GM18870 (cell line): Measurements from ENCODE around the gene GADD45G.

ENCODE experiments used
- ATAC-seq: cut with Tn5 transposase; IDR thresholded peaks from one replicate; pipeline ENCODE4 v1.9.1; 2021; ENCODE audit warnings: moderate library complexity; ENCODE audit not compliant: unreplicated experiment

The GADD45G gene

DNA sequence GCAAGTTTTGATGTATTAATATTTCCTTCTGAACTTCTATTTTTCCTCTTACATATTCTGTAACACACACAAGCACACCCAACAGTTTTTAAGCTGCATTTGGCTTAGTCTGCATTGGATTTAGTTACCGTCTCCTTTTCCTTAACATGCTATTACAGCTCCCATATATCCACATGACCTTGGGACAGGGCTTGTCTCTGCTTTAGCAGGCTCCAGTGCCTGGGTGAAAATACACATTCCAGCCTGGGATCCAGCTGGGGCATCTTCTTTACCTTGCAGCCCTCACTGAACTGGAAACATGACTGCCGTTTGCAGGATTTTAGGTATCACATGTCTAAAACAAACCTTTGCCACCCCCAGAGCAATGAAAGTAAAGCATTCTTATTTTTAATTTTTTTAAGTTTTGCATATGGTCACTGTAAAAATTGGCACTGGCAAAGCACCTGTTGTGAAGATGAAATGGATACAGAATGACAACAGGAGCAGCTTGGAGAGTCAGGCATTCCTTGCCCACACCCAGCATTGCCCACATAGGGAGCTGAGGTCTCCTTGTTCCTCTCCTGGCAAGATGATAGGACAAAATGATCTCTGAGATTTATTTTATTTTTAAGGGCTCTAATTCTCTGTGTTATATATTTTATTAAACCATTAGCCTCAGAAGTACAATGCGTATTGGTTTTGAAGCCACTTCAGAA lies 4.0 kb downstream of the GADD45G start:
- ATAC-seq = no peak

- no peak for ATAC-seq
These were observed 4.7 kb downstream of the GADD45G start for GRCh38 chr9:89609426-89610006.

DNA sequence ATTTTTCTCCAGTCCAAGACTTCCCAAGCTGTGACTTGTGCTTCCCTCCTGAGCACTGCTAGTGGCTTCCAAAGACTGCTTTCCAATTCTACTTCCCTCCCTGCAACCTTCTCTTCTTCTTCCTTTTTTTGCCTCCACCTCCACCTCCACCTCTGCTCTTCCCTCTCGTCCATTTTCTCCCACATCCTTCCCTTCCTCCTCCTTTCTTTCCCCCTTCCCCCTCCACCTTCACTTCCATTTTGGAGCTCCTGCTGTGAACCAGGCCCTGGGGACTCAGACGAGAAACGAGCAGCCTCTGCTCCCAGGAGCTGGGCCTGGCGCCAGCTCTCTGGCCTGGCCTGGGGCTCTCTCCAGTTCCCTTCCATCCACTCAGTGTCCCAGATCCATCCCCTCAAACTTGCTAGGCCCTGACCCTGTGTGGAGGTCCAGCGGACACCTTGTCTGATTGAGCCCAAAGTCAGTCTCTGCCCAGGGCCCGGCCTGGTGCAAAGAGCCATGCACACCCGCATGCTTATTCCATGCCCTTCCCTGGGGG lies 5.6 kb downstream of the GADD45G start:
- ATAC-seq = no peak

- ATAC-seq = no peak
These were observed 6.6 kb downstream of the GADD45G start for GRCh38 chr9:89611425-89611824.

DNA sequence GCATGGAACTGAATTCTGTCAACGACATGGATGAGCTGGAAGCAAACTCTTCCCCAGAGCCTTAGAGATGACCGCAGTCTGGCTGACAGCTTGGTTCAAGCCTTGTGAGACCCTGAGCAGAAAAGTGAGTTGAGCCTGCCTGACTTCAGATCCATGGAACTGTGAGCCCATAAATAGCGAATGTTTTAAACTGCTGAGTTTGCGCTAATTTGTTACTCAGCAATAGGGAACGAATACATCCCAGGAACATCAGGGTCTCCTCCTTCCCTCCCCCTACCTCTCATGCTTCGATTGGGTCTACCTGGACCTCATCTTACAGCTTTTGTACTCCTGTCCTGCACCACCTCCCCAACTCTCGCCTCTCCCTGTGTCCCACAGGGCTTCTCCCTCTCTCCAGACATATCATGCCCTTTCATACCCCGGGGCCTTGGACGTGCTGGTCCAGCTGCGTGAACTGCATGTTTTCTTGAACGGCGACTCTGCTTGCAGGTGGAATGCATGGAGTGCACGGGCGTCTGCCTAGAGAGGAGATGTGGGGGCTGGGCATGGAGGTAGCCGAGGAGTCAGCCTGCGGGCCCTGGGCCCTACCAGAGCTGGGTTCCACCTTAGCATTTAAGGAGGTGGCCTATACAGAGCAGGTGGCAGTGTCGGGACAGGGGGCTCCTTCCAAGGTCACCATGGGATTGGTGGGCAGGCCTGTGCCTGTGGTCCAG lies 7.9 kb downstream of the GADD45G start:
- no peak for ATAC-seq

DNA sequence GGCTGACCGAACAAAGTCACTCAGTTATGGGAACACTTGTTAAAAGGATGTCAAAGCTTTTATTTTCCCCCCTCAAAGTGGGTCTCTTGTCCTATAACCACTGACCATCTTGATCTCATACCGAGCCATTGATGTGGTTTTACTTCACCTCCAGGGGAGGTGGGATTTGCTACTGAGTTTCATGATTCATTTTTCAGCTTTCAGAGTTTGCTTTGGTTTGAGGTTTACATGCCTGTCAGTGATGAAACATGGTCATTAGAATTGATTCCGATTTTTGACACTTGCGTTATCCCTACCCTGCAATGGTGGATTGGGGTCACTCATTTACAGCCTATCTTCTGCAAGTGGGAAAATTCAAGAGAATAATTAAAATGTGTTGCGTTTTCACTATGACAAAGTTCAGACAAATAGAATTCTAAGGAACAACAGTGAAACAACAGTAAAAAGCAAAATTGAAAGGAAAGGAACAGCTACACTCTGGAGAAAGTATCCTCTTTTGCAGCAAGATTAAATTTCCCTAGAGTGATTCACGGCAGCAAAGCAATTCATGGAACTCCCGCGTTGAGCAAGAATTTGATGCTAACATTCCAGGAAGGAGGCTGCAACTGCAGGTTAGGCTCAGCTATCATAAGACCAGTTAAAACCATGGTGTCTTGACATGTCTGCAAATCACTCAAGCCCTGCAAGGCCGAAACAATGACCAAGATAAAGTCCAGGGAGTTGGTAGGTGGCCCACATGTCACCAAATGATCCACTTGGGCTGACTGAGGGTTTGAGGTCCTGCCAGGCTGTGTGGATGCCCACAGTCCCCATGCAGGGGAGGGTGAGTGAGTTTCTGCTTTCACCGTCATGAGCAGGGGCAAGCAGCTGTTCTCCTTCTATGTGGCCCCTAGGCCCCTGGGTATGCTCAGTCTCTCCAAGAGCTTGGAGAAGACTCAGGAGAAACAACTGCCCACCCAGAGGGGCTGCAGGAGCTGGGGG lies 9.4 kb downstream of the GADD45G start:
- ATAC-seq = no peak

GRCh38 chr9:89615661-89616060 lies 10.8 kb downstream of the GADD45G start:
- no peak for ATAC-seq

DNA sequence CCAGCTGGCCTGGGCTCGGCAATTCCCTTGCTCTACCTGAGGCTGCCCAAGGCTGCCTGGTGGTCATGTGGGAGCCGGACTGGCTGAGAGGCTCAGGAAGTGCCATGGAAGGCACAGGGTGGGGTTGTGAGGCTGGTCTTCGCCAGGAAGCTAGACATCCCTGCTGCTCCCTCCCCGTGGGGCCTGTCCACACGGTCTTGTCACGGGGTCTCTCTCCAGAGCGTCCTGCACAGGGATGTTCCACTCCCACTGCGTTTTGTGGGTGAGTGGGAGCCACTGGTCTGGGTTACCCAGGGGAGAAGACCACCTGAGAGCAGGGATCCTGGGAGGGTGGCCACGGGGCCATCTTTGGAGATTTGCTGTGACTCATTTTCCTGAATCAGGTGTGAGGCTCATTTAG lies 11.6 kb downstream of the GADD45G start:
- no peak for ATAC-seq

DNA sequence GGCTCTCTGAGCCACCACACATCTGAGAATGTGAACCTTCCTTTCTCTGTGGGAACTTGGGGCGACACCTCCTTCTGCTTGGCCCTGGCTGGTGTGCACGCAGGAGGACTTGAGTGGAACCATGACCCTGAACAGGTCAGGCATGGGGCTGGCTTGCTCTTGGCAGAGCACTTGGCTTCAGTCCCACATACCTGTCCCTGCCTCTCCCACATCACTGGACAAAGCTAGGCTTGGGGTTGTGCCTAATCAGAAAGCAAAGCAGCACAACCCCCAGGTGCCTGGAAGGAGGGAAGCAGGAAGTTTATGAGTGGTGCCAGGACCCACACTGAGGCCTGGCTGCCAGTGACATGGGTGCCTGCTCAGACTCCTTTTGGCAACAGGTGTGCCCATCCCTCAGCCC lies 13.2 kb downstream of the GADD45G start:
- ATAC-seq = no peak

- ATAC-seq = no peak
These were observed 14.2 kb downstream of the GADD45G start for GRCh38 chr9:89619019-89619418.

- no peak for ATAC-seq
These were observed 14.8 kb downstream of the GADD45G start for GRCh38 chr9:89619424-89620138.

DNA sequence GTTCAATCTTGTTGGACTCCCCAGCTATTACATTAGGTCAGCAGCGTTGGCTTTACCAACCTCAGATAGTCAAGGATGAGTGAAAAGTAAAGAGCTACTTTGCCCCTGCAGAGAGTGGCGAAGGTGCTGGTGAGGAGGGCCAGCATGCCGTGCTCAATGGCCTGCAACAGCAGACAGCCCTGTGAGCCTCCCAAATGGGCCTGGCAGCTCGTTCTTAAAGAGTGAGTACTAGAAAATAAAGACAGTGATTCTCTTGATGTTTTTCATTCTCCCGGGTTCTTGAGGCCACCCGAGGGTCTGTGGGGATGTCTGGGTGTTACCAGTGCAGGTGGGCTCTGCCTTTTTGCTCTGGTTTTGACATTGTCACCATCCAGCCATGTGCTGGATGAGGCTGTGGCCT lies 16.2 kb downstream of the GADD45G start:
- ATAC-seq = no peak

DNA sequence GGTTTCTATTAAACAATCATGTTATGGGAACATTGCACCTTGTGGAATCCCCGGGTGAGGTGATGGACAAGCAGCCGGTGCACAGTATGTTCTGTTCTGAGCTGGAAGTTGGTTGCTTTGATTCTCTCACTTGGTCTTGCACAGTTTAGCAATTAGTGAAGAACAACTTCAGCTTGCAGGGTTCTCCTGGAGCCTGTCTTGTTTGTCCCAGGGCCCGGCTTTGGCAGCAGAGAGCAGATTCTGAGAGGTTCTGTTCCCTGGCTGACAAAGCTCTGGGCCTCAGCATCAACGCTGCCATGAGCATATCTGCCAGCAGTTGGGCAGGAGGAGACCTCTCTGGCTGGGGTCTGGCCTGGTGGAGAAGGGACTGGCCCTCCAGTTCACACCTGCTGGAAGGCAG lies 16.9 kb downstream of the GADD45G start:
- ATAC-seq = no peak

DNA sequence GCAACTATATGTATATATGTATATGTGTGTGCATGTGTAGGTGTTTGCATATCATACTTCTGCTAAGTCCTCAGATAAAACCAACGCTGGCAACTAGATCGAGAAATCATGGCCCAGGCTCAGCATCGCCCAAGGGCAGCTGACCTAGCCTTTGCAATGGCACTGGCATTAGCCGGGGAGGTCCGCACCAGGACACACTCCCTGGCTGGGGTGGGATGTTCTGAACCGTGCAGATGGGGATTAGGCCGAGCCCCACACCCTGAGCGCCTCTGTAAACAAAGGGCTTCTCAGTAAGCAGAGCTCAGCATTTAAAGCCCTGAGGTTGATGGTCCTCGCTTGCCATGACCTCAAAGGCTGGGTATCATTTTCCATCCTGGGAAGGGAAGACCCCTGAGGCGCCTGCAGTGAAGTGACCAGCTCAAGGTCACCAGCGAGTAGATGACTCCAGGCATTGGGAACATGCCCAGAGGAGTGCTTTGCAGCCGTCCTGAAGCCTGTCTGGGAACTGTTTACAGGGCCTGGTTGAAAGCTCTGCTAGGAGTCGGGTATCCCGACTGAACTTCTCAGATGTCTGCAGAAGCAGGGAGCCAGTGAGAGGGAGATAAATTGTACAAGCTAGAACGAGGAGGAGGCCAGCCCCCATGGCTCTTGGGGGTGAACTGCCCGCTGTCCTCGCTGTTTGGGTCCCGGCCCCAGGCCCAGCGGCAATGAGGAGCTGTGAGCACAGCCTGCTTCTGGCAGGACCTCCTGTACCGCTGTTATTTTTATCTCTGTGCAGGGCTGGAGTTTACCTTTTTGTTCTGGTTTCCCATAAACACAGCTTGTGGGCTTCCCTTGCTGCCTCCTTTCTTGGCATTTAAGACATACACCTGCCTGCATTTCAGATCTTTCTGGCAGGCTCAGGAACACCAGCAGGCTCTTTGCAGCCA lies 18.4 kb downstream of the GADD45G start:
- ATAC-seq = no peak

- no peak for ATAC-seq
These were observed 19.2 kb downstream of the GADD45G start for GRCh38 chr9:89623925-89624420.

DNA sequence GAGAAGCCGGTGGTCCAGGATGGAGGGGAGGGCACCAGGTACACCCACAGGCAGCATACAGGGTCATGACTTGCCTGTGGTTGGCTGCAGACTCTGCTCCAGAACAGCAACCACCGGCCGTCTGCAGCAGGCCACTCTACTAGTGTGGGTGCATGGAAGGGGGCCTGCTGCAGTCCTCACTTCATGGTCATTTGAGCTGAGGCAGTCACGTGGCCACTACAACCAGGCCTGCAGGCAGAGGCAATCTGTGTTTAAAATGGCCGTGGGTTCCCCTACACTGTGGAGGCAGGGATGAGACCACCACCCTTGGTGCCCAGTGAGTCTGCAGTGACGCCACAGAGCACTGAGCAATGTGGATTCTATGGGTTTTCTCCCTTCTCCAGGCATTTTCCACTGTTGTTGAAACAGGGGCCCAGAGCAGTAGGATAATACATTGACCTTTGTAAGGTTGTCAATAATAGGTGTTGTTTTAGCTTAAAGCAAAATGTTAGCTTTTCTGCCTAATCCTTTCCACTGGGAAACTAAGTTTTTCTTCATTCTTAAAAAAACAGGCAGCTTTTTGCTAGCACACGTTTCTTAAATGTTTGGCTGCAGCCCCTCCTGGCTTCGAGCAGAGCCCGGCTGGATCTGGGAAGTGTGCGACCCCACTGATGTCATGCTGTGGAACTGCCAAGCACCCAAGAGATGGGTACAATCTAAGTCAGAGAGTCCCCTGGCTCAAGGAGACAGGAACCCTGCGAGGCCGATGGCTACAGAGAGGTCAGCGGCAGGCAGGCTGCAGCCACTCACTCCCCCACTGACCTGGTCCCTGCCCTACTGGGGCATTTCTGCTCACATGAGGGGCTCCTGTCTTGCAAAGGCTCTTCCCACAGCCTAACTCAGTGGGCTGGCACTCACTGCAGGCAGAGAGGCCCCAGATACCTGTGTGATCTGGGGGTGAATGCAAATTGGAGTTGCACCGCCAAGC lies 21.2 kb downstream of the GADD45G start:
- no peak for ATAC-seq

- no peak for ATAC-seq
These were observed 22.0 kb downstream of the GADD45G start for GRCh38 chr9:89626741-89627265.

GRCh38 chr9:89628601-89629000 lies 23.8 kb downstream of the GADD45G start:
- no peak for ATAC-seq
